Activated T-helper 1 cell treated with anti-CD3 and anti-CD28 coated beads, Interleukin-2, amount 50 U/mL, for 16 hours (primary cell): ENCODE measurements around the gene PID1.

Source experiments
- DNase-seq, 2 donors: peaks; one replicate each; pipeline ENCODE4 v3.0.0-alpha.2; 2020; ENCODE audit warnings: low read depth in 1 of 2, low spot score in 1 of 2

PID1 gene

DNA sequence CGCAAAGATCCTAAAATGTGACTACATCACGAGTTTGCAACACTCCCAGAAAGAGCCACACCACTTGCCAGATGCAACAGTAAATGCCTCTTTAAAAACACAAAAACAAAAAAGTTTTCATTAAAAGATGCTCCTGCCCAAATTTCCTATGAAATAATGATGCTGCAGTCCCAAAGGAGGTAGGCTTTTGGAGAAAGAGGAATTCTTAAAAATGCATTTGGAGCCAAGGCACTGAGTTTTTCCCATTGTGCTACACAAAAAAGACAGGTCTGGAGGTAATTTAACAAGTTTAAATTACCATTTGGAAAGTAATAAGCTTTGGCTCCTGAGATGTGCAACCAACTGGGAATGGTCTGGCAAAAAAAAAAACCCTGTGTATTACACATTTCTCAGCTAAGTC lies 145.0 kb downstream of the PID1 start:
- no peak for DNase-seq

GRCh38 chr2:229124136-229124535 lies 147.0 kb downstream of the PID1 start:
- no peak for DNase-seq

DNA sequence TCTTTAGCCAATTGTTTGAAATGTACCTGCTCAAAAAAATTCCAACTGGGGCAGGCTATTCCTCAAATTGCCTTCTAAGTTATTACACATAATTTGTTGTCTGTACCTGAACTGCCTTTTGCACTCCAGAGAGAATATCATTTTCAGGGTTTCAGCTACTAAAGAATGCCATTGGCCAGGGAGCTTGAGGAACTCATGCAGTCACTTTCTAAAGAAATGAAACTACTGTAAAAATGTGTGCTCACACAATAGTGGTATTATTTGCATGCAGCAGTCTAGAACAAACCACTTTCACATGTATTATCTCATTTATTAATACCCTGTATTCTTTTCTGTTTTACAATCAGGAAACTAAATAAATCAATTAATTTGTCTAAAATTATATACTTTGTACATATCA lies 152.2 kb downstream of the PID1 start:
- no peak for DNase-seq

DNA sequence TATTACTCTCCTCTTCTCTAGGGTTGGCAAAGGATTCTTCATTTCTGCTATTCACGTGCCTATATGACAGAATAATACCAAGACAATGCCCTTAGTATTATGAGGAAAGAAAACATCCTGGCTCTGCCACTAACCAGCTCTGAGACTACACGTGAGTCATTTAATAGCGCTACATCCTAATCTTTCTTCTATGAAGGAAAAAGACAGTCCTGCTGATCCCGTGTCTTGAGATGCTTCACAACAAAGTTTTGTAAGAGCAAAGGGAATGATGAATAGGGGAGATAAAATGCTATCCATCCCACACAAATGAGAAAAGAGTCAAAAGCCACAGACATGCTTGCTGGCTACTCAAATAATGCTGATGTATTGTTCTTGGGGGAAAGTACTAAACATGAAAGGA lies 152.8 kb downstream of the PID1 start:
- DNase-seq: no peak

- no peak for DNase-seq
These were observed 159.3 kb downstream of the PID1 start for GRCh38 chr2:229111744-229112143.

GRCh38 chr2:229109195-229109594 lies 161.9 kb downstream of the PID1 start:
- DNase-seq: no peak

- DNase-seq: no peak
These were observed 163.5 kb downstream of the PID1 start for GRCh38 chr2:229107601-229108000.

DNA sequence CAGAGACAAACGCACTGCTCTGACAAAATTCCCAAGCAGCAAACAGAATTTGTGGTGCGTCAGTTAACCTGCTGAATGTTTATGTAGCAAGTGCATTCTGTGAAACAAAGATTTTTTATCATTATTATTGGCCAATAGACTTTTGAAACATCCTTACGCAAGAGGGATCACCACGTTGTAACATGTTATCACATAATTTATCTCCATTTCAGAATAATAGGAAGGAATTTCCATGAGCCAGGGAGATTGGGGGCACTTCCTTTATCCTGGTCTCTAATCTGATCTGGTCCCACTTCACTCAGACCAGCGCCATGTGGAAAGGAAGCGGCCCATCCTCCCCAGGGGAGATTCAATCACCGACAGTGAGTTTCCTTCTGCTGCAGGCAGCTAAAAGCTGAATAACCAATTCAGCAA lies 166.1 kb downstream of the PID1 start:
- no peak for DNase-seq

DNA sequence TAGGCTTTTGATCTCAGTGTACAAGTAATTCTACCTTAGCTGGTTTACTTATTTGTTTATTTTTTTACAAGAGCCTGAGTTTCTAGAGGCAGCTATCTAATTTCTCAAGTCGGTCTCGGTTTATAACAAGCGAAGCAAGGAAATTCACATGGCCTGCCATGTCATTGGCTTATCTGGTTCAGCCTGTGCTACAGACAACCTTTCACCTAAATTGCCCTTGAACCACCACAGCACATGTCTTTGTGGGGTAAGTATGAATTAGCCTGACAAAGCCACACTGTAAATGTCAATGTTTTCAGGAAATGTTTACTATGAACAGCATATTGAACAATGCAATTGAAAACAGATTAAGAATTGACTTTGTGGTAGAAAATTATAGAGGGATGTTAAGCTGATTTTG lies 167.1 kb downstream of the PID1 start:
- no peak for DNase-seq

- DNase-seq: no peak
These were observed 169.8 kb downstream of the PID1 start for GRCh38 chr2:229101314-229101713.

DNA sequence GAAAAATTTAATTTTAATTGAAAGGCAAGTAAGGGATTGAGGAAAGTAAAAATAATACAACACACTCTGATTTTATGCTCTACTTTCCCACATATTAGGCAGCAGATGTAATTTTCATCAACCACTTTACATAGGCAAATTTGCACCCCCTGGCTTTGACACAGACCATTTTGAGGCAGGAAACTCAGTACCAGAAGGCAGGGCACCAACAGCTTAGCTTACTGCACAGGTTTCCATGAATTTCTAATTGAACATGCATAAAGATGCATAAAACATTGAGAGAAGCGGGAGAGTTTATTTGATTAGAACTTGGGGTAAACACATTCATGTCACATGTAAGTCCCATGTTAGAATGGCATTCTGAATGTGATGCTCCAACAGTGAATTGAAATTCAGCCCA lies 171.9 kb downstream of the PID1 start:
- DNase-seq: no peak

DNA sequence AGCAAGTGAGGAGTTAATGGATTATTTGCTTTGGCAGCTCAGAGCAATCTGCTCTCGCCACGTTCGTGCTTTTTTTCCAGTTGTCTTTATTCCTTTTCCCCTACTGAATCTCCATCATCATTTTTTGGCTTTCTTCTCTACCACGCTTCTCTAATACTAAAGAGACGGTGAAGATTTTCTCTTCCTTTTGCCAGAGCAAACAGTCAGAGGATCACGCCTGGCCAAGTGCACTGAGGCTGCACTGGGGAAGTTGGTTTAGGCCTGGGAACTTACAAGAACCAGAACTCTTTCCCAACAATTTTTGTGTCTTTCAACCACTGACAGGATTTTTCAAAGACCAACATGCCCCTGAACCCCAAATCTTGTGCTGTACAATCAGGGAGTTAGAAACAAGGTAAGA lies 172.3 kb downstream of the PID1 start:
- no peak for DNase-seq

DNA sequence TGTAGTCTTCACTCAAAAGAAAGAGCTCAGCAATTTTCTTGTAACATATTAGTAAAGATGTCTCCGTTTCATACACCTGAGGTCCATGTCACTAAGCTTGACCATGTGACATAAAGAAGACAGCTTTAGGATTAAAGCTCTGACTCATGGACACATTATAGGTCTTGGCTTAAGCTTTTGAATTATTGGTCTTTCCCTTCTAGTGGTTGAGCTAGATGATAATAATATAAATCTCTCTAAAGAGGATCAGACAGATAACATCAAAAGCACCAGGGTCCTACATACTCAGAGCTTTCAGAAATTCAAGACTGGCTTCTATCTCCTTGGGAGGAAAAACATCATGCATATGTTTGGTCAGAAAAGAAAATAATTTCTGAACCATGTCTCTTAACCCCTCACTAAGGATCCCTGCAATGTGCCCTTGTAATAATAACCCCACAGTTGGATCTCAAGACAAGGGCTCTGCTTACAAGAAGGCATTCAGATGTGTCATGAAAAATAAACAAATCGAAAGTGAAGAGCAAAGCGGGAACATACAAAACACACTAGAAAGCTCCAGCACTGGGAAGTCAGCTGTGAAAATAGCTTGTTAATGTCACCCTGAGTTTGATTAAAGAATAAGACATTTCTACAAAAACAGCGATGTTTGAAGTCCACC lies 174.5 kb downstream of the PID1 start:
- DNase-seq: no peak

GRCh38 chr2:229095472-229095871 lies 175.6 kb downstream of the PID1 start:
- no peak for DNase-seq

- no peak for DNase-seq
These were observed 180.9 kb downstream of the PID1 start for GRCh38 chr2:229090225-229090624.

- DNase-seq: no peak
These were observed 181.3 kb downstream of the PID1 start for GRCh38 chr2:229089776-229090175.

DNA sequence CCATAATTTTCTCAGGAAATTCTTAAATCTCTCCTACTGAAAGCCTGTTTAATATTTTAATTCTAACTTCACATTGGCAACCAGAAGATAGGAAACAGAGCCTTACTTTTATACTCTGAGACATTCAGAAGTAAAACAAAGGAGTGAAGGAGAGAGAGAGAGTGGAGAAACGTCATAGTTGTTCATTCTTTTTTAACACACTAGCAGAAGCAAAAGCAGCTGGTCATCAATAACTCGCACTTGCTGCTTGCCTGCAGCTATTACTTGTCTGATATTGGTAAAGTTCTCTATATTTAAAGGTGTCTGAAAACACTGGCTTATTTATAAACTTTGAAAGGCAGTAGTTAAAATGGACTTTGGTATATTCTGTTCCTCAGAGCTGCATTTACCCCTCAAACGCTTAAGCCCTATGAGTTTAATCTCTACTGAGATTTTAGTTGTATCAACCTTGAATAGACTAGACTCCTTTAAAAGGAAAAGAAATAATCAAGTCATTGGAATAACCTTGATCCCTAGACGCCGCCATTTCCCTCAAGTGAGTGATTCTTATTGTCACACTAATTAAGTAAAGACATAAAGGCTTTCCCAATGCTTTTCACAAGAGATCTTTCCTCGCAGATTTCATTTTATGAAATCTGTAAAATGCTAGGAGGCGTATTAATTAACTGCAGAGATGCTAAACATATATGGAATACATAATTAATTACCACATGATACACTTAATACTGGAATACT lies 182.0 kb downstream of the PID1 start:
- no peak for DNase-seq

- no peak for DNase-seq
These were observed 182.6 kb downstream of the PID1 start for GRCh38 chr2:229088517-229088913.

DNA sequence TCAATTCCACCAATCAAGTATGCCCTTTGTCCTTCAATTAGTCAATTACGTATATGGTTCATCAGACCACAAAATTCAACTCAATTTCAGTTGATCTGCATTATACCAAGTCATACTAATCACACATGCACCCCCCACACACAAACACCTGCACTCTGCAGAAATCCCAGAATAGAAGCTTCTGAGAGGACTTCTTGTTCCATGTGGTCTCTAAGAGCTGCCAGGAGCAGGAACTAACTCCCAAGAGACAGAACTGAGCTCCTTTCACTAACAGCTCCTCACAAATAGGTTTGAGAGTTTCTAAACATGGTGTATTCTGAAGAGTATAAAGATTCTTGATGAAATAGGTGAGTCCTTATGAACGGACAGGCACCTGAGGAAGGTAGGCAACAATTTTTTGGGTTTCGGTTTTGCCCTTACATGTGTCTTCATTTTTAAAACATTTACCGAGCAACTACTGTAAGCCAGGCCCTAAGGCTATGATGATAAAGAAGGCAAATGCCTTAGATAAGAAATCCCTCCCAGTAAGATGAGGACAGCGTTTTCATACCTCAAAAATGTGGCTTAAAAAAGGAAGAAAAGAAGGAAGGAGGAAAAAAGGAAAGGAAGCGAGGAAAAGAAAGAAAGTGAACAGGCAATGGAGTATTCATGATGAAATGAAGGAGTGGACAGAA lies 183.1 kb downstream of the PID1 start:
- DNase-seq: no peak

GRCh38 chr2:229087267-229087666 lies 183.8 kb downstream of the PID1 start:
- DNase-seq: no peak

GRCh38 chr2:229085439-229085838 lies 185.6 kb downstream of the PID1 start:
- DNase-seq: no peak

GRCh38 chr2:229084447-229084846 lies 186.6 kb downstream of the PID1 start:
- no peak for DNase-seq
